ENCODE data around the gene ATG7.

Gene ATG7

GRCh38 chr3:11230125-11230524 lies 42.1 kb upstream of the ATG7 start:
- ChIA-PET CTCF (no interaction called here), POLR2A (no interaction called here)
- TF ChIP-seq ZNF423 (tag by site-specific recombination; IDR thresholded peaks at IDR 0.05) (no peak), ZNF629 (tag by site-specific recombination; IDR thresholded peaks at IDR 0.05) (no peak), ZNF175 (tag by site-specific recombination; IDR thresholded peaks at IDR 0.05) (no peak), PRDM10 (tag by site-specific recombination; IDR thresholded peaks at IDR 0.05) (no peak), ZNF596 (tag by site-specific recombination; IDR thresholded peaks at IDR 0.05) (no peak), ZFP3 (tag by site-specific recombination; IDR thresholded peaks at IDR 0.05; ENCODE audit: low read depth) (no peak), ZNF549 (tag by site-specific recombination; IDR thresholded peaks at IDR 0.05) (no peak), ZNF132 (tag by site-specific recombination; IDR thresholded peaks at IDR 0.05; ENCODE audit: borderline replicate concordance) (no peak), ZNF114 (tag by site-specific recombination; IDR thresholded peaks at IDR 0.05) (no peak), ZBTB48 (tag by site-specific recombination; IDR thresholded peaks at IDR 0.05) (no peak)
- TF ChIP-seq, protein P1, sequence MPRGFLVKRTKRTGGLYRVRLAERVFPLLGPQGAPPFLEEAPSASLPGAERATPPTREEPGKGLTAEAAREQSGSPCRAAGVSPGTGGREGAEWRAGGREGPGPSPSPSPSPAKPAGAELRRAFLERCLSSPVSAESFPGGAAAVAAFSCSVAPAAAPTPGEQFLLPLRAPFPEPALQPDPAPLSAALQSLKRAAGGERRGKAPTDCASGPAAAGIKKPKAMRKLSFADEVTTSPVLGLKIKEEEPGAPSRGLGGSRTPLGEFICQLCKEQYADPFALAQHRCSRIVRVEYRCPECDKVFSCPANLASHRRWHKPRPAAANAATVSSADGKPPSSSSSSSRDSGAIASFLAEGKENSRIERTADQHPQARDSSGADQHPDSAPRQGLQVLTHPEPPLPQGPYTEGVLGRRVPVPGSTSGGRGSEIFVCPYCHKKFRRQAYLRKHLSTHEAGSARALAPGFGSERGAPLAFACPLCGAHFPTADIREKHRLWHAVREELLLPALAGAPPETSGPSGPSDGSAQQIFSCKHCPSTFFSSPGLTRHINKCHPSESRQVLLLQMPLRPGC (tag by site-specific recombination; IDR thresholded peaks at IDR 0.05): no peak
- TF ChIP-seq, protein P2, sequence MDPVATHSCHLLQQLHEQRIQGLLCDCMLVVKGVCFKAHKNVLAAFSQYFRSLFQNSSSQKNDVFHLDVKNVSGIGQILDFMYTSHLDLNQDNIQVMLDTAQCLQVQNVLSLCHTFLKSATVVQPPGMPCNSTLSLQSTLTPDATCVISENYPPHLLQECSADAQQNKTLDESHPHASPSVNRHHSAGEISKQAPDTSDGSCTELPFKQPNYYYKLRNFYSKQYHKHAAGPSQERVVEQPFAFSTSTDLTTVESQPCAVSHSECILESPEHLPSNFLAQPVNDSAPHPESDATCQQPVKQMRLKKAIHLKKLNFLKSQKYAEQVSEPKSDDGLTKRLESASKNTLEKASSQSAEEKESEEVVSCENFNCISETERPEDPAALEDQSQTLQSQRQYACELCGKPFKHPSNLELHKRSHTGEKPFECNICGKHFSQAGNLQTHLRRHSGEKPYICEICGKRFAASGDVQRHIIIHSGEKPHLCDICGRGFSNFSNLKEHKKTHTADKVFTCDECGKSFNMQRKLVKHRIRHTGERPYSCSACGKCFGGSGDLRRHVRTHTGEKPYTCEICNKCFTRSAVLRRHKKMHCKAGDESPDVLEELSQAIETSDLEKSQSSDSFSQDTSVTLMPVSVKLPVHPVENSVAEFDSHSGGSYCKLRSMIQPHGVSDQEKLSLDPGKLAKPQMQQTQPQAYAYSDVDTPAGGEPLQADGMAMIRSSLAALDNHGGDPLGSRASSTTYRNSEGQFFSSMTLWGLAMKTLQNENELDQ (tag by site-specific recombination; IDR thresholded peaks at IDR 0.05; ENCODE audit: low read depth): no peak
- H3K36me3 ChIP-seq (ENCODE audit: control insufficient read depth in 2 of 2, insufficient read depth in 1 of 2, low read length in 2 of 2): no peaks in the 10 kb centered on the region
- H3K9me3 ChIP-seq (ENCODE audit: control insufficient read depth, insufficient read depth, low read depth, low read length): no peaks in the 10 kb centered on the region
- no peak overlapping the region for H3K27ac ChIP-seq (ENCODE audit: extremely low read depth, low read depth, low read length)
- H3K4me3 ChIP-seq (ENCODE audit: low read depth, low read length): no peak overlapping the region
- H3K4me1 ChIP-seq (ENCODE audit: control insufficient read depth, insufficient read depth, low read length): no peaks in the 10 kb centered on the region

- H3K36me3 ChIP-seq (ENCODE audit: control insufficient read depth in 2 of 2, insufficient read depth in 1 of 2, low read length in 2 of 2): no peaks in the 10 kb centered on the region
- CTCF ChIA-PET: no interaction called here
- no peaks in the 10 kb centered on the region for H3K4me1 ChIP-seq (ENCODE audit: control insufficient read depth, insufficient read depth, low read length)
- no peak overlapping the region for H3K27ac ChIP-seq (ENCODE audit: extremely low read depth, low read depth, low read length)
- H3K4me3 ChIP-seq (ENCODE audit: low read depth, low read length): no peak overlapping the region
- H3K9me3 ChIP-seq (ENCODE audit: control insufficient read depth, insufficient read depth, low read depth, low read length): no peaks in the 10 kb centered on the region
- POLR2A ChIA-PET: no interaction called here
- TF ChIP-seq ZIC2 (tag by site-specific recombination; IDR thresholded peaks at IDR 0.05): no peak
- TF ChIP-seq MYNN (tag by site-specific recombination; IDR thresholded peaks at IDR 0.05; ENCODE audit: borderline replicate concordance): no peak
- TF ChIP-seq PRDM2 (tag by site-specific recombination; IDR thresholded peaks at IDR 0.05; ENCODE audit: borderline replicate concordance): no peak
- TF ChIP-seq ZNF239 (tag by site-specific recombination; IDR thresholded peaks at IDR 0.05): no peak
- no peak for TF ChIP-seq ZNF24 (tag by site-specific recombination; IDR thresholded peaks at IDR 0.05)
- TF ChIP-seq ZNF513 (tag by site-specific recombination; IDR thresholded peaks at IDR 0.05): no peak
- TF ChIP-seq ZSCAN5A (tag by site-specific recombination; IDR thresholded peaks at IDR 0.05): no peak
These were observed 41.4 kb upstream of the ATG7 start for GRCh38 chr3:11230832-11231231.
